DOHH2 (cell line): Measurements from ENCODE around the gene MYOG.

Experiments used
- H3F3A ChIP-seq: fragments of 200-600 bp; sonication (generic), shearing (Covaris generic); 2 replicates; pipeline ENCODE4 v1.6.0; 2016; ENCODE audit warnings: antibody characterized with exemption, mild to moderate bottlenecking; ENCODE audit not compliant: control insufficient read depth, insufficient read depth
- H3K27ac ChIP-seq: fragments of 200-600 bp; sonication (generic); 2 replicates; pipeline ENCODE4 v1.5.1; 2014; ENCODE audit warnings: low read depth, mild to moderate bottlenecking, low read length, moderate library complexity
- H3K27me3 ChIP-seq: fragments of 200-600 bp; sonication (generic); 2 replicates; pipeline ENCODE4 v1.6.1; 2014; ENCODE audit warnings: mild to moderate bottlenecking, low read length, mixed read lengths; ENCODE audit not compliant: control insufficient read depth
- H3K36me3 ChIP-seq: fragments of 200-600 bp; sonication (generic); 2 replicates; pipeline ENCODE4 v1.6.1; 2014; ENCODE audit warnings: mild to moderate bottlenecking, low read length, moderate library complexity, mixed read lengths; ENCODE audit not compliant: control insufficient read depth
- H3K4me1 ChIP-seq: fragments of 200-600 bp; sonication (generic); 2 replicates; pipeline ENCODE4 v1.6.1; 2014; ENCODE audit warnings: mild to moderate bottlenecking, low read length, mixed read lengths; ENCODE audit not compliant: control insufficient read depth
- H3K4me2 ChIP-seq: fragments of 200-600 bp; sonication (generic); 2 replicates; pipeline ENCODE4 v1.6.0; 2014; ENCODE audit warnings: mild to moderate bottlenecking, low read length, moderate library complexity
- H3K4me3 ChIP-seq: fragments of 200-600 bp; sonication (generic); 2 replicates; pipeline ENCODE4 v1.5.1; 2014; ENCODE audit warnings: mild to moderate bottlenecking, low read length, mixed read lengths
- H3K79me2 ChIP-seq: fragments of 200-600 bp; sonication (generic); 2 replicates; pipeline ENCODE4 v1.6.1; 2014; ENCODE audit warnings: mild to moderate bottlenecking, low read length, mixed read lengths; ENCODE audit not compliant: control insufficient read depth
- H3K9me2 ChIP-seq: fragments of 200-600 bp; sonication (generic); replicated peaks from 2 replicates; pipeline ENCODE4 v1.6.1; 2014; ENCODE audit warnings: mild to moderate bottlenecking, low read length, mixed read lengths; ENCODE audit not compliant: control insufficient read depth
- H3K9me3 ChIP-seq: fragments of 200-600 bp; sonication (generic); 2 replicates; pipeline ENCODE4 v1.6.1; 2014; ENCODE audit warnings: antibody characterized with exemption, low read length, mixed read lengths; ENCODE audit not compliant: control insufficient read depth, insufficient read depth
- H4K20me1 ChIP-seq: fragments of 200-600 bp; sonication (generic); 2 replicates; pipeline ENCODE4 v1.6.0; 2014; ENCODE audit warnings: low read depth, mild to moderate bottlenecking, antibody characterized with exemption, low read length, moderate library complexity; ENCODE audit not compliant: control insufficient read depth, insufficient read depth
- CTCF ChIP-seq: fragments of 200-600 bp; sonication (generic); IDR thresholded peaks from one replicate; pipeline ENCODE4 v1.5.1; 2014; ENCODE audit warnings: antibody characterized with exemption, mild to moderate bottlenecking, low read depth, low read length; ENCODE audit not compliant: poor library complexity, severe bottlenecking
- EZH2phosphoT487 ChIP-seq: fragments of 200-600 bp; sonication (generic); IDR thresholded peaks from 2 replicates; pipeline ENCODE4 v1.6.1; 2017; ENCODE audit warnings: borderline replicate concordance, mild to moderate bottlenecking, antibody characterized with exemption, low read length, moderate library complexity, mixed read lengths

MYOG gene

DNA sequence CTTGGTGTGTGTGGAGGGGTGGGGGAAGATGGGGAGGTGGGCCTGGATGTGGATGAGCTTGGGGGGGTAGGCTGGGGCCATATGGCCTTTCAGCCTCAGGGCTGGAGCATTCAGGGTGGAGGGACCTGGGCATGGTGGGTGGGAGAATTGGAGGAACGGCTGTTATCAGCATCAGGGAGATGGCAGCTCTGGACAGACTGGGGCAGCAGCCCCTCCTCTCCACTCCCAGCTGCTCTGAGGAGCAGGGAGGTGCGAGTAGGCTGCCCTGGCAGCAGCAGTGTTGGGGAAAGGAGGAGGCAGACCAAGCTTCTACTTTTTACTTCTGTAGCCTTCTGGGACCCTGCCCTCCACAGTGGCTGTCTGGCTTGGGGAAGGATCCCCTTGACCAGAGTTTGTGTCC lies 49.3 kb downstream of the MYOG start:
- H3K4me1 ChIP-seq, result no peaks in the 10 kb centered on the region
- no peaks in the 10 kb centered on the region for H3F3A ChIP-seq
- no peak overlapping the region for H3K27ac ChIP-seq
- H4K20me1 ChIP-seq, result no peaks in the 10 kb centered on the region
- TF ChIP-seq EZH2phosphoT487, result no peak
- TF ChIP-seq CTCF, result no peak
- no peaks in the 10 kb centered on the region for H3K9me3 ChIP-seq
- no peaks in the 10 kb centered on the region for H3K36me3 ChIP-seq
- no peak overlapping the region for H3K4me3 ChIP-seq
- H3K27me3 ChIP-seq, result peaks cover 7% of the 10 kb centered on the region; the same call in 1 of the 2 replicates
- no peaks in the 10 kb centered on the region for H3K9me2 ChIP-seq
- H3K4me2 ChIP-seq, result no peak overlapping the region
- no peaks in the 10 kb centered on the region for H3K79me2 ChIP-seq

GRCh38 chr1:203036135-203036534 lies 49.7 kb downstream of the MYOG start:
- no peaks in the 10 kb centered on the region for H3K4me1 ChIP-seq
- H3K36me3 ChIP-seq, result no peaks in the 10 kb centered on the region
- no peaks in the 10 kb centered on the region for H3K79me2 ChIP-seq
- H3K27ac ChIP-seq, result no peak overlapping the region
- no peak overlapping the region for H3K4me2 ChIP-seq
- H3K9me2 ChIP-seq, result no peaks in the 10 kb centered on the region
- H3K9me3 ChIP-seq, result no peaks in the 10 kb centered on the region
- H3K27me3 ChIP-seq, result peaks cover 7% of the 10 kb centered on the region; the same call in 1 of the 2 replicates
- TF ChIP-seq EZH2phosphoT487 (no peak), CTCF (no peak)
- H3K4me3 ChIP-seq, result no peak overlapping the region
- no peaks in the 10 kb centered on the region for H3F3A ChIP-seq
- H4K20me1 ChIP-seq, result no peaks in the 10 kb centered on the region

- H4K20me1 ChIP-seq, result no peaks in the 10 kb centered on the region
- no peaks in the 10 kb centered on the region for H3K9me3 ChIP-seq
- H3K27ac ChIP-seq, result no peak overlapping the region
- no peaks in the 10 kb centered on the region for H3F3A ChIP-seq
- H3K79me2 ChIP-seq, result no peaks in the 10 kb centered on the region
- no peak overlapping the region for H3K4me3 ChIP-seq
- no peaks in the 10 kb centered on the region for H3K36me3 ChIP-seq
- H3K27me3 ChIP-seq, result peaks cover 7% of the 10 kb centered on the region; the same call in 1 of the 2 replicates
- H3K9me2 ChIP-seq, result no peaks in the 10 kb centered on the region
- no peak overlapping the region for H3K4me2 ChIP-seq
- H3K4me1 ChIP-seq, result no peaks in the 10 kb centered on the region
- TF ChIP-seq EZH2phosphoT487 (no peak), CTCF (no peak)
Observed at GRCh38 chr1:203035111-203036000, 50.5 kb downstream of the MYOG start.
